Glutamatergic neuron (in vitro differentiated cells): Measurements from ENCODE around the gene THPO. TPM values are rescaled to one million over a fixed set of nuclear protein-coding genes. Genes with fewer than 3 reads are reported as not detected.

ENCODE experiments used
- DNase-seq: peaks from one replicate; pipeline ENCODE4 v3.0.0; 2022
- H3K27ac Mint-ChIP-seq: one replicate; pipeline ENCODE4 v1.8.0; 2020; ENCODE audit warnings: mild to moderate bottlenecking, mixed read lengths, inconsistent platforms; ENCODE audit not compliant: unreplicated experiment
- H3K27me3 Mint-ChIP-seq: one replicate; pipeline ENCODE4 v1.8.0; 2020; ENCODE audit warnings: mild to moderate bottlenecking, moderate library complexity, mixed read lengths, inconsistent platforms; ENCODE audit not compliant: unreplicated experiment
- H3K36me3 Mint-ChIP-seq: one replicate; pipeline ENCODE4 v1.8.0; 2020; ENCODE audit warnings: mild to moderate bottlenecking, mixed read lengths, inconsistent platforms; ENCODE audit not compliant: unreplicated experiment
- H3K4me1 Mint-ChIP-seq: one replicate; pipeline ENCODE4 v1.8.0; 2020; ENCODE audit warnings: mild to moderate bottlenecking, low read depth, mixed read lengths, inconsistent platforms; ENCODE audit not compliant: unreplicated experiment
- H3K4me3 Mint-ChIP-seq: one replicate; pipeline ENCODE4 v1.8.0; 2020; ENCODE audit warnings: mild to moderate bottlenecking, mixed read lengths, inconsistent platforms; ENCODE audit not compliant: unreplicated experiment
- H3K9me3 Mint-ChIP-seq: one replicate; pipeline ENCODE4 v1.8.0; 2020; ENCODE audit warnings: mild to moderate bottlenecking, moderate library complexity, mixed read lengths, inconsistent platforms; ENCODE audit not compliant: unreplicated experiment
- total RNA-seq: library from RNA; stranded (reverse); fragmentation: NEBNext Ultra II Directional; extraction: Animal tissue kit (Norgen Biotek cat#: 25700); gene quantifications from one replicate; pipeline ENCODE4 v1.2.1, GENCODE V29; 2021; ENCODE audit not compliant: unreplicated experiment
- TF ChIP-seq, protein P1 (sequence below): fragments of 200-600 bp; sonication (generic); IDR thresholded peaks from one replicate; pipeline ENCODE4 v1.5.0; 2021; ENCODE audit not compliant: partially characterized antibody, unreplicated experiment

THPO gene
- total RNA-seq, 1 donor from 2014 or later = 1.6 TPM

DNA sequence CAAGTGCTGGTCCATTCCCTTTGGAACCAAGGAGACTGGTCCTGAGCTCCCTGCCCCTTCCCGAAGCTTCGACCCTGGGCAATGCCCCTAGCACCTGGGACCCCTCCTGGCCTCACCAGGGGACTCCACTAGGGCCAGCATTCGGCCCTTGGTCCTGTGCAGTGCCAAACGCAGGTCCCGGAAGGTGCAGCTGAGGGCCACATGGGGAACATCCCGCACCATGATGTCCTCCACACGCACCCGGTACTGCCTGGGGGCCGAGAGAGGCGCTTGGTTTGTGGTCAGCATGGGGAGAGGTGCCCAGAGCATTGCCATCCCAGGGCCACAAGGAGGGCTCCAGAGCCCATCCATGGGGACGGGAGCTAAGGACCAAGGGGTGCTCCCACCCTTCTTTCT, 24.5 kb downstream of the THPO start:
- Mint-ChIP-seq H3K36me3 (no peaks in the 10 kb centered on the region), H3K4me3 (no peak overlapping the region)

DNA sequence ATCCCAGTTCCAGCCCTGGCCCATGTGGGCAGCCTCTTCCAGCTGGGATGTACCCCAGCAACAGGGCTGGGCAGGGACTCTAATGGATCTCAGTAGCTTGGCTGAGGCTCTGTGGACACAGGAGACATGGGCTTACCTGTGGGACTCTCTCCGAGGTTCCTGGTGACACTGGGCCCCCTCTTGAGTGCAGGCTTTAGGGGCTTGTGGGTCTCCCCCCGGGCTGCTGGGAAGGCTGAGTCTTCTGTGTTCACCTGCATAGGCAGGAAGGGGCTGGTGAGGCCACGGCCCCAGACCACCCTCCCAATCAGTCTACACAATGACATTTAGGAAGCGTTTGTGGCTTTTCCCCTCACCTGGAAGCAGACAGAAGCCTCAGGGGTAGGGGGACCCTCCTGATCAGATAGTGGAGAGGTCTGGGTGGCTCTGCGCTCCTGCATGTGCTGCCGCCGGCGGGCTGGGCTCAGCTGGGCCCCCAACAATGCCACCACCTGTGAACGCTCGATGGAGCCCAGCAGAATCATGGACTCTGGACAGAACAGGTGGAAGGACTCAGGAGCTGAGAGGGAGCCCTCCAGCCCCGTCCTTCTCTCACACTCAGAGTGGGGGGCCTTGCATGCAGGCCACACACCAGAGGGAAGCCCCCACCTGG, 25.0 kb downstream of the THPO start:
- H3K9me3 Mint-ChIP-seq = peaks cover 6% of the 10 kb centered on the region
- no peak overlapping the region for H3K27ac Mint-ChIP-seq
- no peak for DNase-seq
- H3K4me3 Mint-ChIP-seq = no peak overlapping the region
- peaks cover 8% of the 10 kb centered on the region for H3K4me1 Mint-ChIP-seq
- TF ChIP-seq, protein P1, sequence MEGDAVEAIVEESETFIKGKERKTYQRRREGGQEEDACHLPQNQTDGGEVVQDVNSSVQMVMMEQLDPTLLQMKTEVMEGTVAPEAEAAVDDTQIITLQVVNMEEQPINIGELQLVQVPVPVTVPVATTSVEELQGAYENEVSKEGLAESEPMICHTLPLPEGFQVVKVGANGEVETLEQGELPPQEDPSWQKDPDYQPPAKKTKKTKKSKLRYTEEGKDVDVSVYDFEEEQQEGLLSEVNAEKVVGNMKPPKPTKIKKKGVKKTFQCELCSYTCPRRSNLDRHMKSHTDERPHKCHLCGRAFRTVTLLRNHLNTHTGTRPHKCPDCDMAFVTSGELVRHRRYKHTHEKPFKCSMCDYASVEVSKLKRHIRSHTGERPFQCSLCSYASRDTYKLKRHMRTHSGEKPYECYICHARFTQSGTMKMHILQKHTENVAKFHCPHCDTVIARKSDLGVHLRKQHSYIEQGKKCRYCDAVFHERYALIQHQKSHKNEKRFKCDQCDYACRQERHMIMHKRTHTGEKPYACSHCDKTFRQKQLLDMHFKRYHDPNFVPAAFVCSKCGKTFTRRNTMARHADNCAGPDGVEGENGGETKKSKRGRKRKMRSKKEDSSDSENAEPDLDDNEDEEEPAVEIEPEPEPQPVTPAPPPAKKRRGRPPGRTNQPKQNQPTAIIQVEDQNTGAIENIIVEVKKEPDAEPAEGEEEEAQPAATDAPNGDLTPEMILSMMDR = no peak
- peaks cover 8% of the 10 kb centered on the region for H3K27me3 Mint-ChIP-seq
- no peaks in the 10 kb centered on the region for H3K36me3 Mint-ChIP-seq

More for the DNA sequence above, 24.5 kb downstream of the THPO start:
- no peak for DNase-seq
- H3K27ac Mint-ChIP-seq = no peak overlapping the region
- H3K9me3 Mint-ChIP-seq = peaks cover 6% of the 10 kb centered on the region
- H3K4me1 Mint-ChIP-seq = peaks cover 8% of the 10 kb centered on the region
- peaks cover 11% of the 10 kb centered on the region for H3K27me3 Mint-ChIP-seq
- TF ChIP-seq, protein P1 = no peak

DNA sequence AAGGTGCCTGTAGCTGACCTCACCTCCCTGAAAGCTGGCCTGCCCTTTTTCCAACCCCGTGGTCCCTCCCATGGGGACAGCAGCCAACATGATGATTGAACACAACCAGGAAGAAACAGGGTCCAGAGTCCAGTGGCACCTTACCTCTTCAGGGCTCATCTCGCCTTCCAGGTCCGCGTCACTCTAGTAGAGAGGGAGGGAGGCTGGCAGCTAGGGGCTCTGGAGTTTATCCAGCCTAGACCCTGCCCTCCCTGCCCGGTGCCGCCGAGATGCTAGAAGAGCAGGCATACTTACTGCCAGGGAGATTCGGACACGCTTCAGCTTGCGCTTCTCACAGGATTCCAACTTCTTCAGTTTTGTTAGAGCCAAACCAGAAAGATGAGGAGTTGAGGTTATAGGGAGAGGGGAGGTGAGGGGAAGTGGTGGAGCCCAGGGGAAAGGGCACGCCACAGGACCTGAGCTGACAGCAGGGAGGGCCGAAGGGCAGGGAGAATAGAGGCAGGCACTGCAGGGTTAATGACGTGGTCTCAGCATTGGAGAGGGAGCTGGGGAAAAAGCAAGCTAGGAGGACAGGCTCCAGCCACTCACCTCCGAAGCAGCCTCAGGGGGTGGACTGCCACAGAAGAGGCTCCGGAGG, 25.7 kb downstream of the THPO start:
- Mint-ChIP-seq H3K9me3 (peaks cover 6% of the 10 kb centered on the region), H3K4me3 (no peak overlapping the region), H3K27me3 (peaks cover 7% of the 10 kb centered on the region), H3K36me3 (no peaks in the 10 kb centered on the region), H3K4me1 (peaks cover 8% of the 10 kb centered on the region), H3K27ac (no peak overlapping the region)
- DNase-seq = no peak
- TF ChIP-seq, protein P1 = no peak

DNA sequence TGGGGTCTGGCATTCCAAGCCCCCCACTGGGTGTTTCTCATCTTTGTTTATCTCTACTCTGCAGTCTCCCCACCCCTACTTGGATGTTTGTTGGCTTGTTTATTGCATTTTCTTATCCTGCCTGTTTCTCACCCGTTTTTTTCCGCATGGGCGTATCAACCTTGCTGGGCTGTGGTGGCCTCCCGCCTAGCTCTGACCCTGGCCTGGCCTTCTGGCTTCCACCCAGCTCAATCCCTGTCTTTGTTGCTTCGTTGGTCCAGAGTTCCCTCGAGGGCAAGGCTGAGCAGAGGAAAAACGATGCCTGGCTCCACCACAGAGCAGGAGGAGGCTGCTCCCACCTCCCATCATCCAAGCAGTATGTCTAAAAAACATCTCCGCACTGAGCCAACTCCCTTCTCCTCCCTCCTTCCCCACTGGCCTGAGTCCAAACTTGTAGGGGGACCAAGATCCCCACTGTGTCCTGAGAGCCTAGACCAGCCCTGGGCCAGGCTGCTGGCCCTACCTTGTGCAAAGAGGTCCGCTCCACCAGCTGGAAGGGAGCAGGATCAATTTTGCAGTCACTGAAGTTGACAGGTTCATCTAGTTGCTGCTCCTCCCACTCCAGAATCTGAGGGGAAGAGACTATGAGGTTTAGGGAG, 26.4 kb downstream of the THPO start:
- Mint-ChIP-seq H3K4me3 (peak overlapping the region; percentile 61), H3K9me3 (peaks cover 7% of the 10 kb centered on the region), H3K36me3 (no peaks in the 10 kb centered on the region), H3K27ac (peak overlapping the region; percentile 90), H3K4me1 (peaks cover 10% of the 10 kb centered on the region), H3K27me3 (peaks cover 10% of the 10 kb centered on the region)
- DNase-seq = no peak
- TF ChIP-seq, protein P1 = no peak

DNA sequence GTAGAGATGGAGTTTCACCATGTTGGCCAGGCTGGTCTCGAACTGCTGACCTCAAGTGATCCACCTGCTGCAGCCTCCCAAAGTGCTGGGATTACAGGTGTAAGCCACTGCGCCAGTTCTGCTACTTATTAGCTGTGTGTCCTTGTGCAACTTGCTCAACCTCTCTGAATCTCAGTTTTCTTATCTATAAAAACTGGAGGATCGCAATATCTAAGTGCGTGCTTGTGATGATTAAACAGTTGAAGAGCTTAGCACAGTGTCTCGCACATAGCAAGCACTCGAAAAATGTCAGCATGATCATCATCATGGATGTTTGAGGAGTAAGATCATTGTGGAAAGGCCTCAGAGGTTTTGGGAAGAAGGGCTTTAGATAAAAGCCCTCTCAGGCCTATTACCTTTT, 27.4 kb downstream of the THPO start:
- Mint-ChIP-seq H3K9me3 (peaks cover 7% of the 10 kb centered on the region), H3K27ac (no peak overlapping the region), H3K36me3 (no peaks in the 10 kb centered on the region), H3K4me1 (peaks cover 11% of the 10 kb centered on the region), H3K4me3 (no peak overlapping the region), H3K27me3 (peaks cover 10% of the 10 kb centered on the region)
- DNase-seq = no peak
- TF ChIP-seq, protein P1 = no peak
